ENCODE results near the gene MUTYH.
"Not testable (repeated sequence)": the region's sequence is repeated elsewhere in the genome, so short reads cannot be mapped to it uniquely, and the experiment has no call there.

MUTYH gene

DNA sequence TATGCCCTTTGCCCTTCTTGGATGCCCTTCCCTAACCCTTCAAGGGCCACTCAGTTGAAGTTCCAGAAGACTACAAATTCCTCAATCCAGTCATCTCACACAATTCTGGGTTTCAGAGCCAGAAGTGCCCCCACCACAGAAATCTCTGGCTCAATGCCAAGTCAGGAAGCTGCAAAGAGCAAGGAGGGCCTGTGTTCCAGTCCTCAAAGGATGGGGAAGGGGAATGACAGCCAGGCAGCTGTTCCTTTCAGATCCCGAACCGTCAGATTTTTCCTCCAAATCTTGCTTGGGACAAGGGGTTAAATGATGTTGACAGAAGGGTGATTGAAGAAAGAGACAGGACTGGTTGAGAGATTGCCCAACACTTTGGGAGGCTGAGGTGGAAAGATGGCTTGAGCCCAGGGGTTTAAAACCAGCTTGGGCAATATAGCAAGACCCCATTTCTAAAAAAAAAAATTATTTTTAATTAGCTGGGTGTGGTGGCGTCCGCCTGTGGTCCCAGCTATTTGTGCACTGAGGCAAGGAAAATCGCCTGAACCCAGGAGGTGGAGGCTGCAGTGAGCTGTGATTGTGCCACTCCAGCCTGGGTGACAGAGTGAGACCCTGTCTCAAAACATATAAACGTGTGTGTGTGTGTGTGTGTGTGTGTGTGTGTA is 14.3 kb downstream of the MUTYH start:
- in situ Hi-C loops (cut with MboI; ENCODE audit: low sequenced_read_pairs), result no loop called here

DNA sequence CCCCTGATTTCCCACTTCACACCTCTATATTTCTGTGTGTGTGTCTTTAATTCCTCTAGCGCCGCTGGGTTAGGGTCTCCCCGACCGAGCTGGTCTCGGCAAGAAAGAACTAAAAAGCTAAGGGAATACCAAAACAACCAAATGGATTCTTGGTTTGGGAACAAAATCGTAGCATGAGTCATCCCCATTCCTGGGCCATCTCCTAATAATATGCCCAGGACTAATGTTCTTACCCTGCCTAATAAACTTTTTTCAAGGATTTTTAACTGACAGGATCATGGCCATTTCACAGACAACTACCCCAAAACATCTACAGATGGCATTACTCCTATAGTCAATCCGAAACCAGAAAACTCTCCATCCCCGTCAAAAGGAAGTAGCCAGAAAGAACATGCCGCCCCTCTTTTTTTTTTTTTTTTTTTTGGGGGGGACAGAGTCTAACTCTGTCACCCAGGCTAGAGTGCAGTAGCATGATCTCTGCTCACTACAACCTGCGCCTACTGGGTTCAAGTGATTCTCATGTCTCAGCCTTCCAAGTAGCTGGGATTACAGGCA is 17.7 kb downstream of the MUTYH start:
- in situ Hi-C loops (cut with MboI; ENCODE audit: low sequenced_read_pairs), result no loop called here

DNA sequence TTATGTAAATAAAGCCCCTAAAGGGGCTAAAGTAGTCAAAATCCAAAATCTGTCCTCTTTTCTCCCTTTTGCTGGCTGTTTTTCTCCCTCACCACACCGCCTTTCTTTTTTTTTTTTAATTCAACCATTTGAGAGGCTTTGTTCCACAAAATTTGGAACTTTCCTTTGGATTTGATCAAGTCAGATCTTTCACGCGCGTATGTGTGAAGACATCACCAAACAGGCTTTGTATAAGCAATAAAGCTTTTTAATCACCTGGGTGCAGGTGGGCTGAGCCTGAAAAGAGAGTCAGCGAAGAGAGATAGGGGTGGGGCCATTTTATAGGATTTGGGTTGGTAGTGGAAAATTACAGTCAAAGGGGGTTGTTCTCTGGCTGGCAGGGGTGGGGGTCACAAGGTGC is 18.8 kb downstream of the MUTYH start:
- in situ Hi-C loops (cut with MboI; ENCODE audit: low sequenced_read_pairs), result no loop called here

DNA sequence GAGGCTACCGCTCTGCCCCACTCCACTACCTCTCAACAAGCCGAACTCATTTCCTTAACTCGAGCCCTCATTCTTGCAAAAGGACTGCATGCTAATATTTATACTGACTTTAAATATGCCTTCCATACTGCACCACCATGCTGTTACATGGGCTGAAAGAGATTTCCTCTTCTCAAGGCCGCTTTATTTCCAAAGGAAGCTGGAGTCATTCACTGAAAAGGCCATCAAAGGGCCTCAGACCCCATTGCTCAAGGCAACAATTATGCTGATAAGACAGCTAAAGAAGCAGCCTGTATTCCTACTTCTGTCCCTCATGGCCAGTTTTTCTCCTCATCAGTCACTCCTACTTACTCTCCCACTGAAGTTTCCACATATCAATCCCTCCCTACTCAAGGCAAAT is 20.5 kb downstream of the MUTYH start:
- in situ Hi-C loops (cut with MboI; ENCODE audit: low sequenced_read_pairs), result no loop called here

DNA sequence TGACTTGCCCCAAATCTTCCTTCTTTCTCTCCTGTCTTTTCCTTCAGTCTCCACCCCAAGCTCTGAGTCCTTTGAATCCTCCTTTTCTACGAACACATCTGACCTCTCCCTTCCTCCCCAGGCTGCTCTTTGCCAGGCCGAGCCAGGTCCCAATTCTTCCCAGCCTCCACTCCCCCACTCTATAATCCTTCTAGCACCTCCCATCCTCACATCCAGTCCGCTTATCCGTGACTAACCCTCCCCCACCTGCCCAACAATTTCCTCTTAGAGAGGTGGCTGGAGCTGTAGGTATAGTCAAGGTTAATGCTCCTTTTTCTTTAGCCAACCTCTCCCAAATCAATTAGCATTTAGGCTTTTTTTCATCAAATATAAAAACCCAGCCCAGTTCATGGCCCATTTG is 23.1 kb downstream of the MUTYH start:
- in situ Hi-C loops (cut with MboI; ENCODE audit: low sequenced_read_pairs), result no loop called here

DNA sequence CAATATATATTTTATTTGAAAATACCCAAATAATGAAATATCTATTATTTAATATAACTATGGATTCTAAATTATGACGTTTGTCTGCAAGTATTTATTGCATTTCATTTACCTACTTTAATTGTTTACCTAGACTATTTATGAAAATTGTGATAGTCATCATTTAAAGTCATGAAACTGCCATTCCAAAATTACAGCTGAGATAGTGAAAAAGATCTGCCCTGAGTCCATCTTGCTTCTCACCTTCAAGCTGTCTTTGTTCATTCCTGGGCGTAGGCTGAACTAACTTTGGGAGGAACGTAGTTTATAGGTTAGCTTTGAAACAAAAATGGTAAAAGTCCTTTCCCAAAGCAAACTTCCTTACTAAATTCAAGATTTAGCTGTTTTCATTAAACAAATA is 26.0 kb downstream of the MUTYH start:
- in situ Hi-C loops (cut with MboI; ENCODE audit: low sequenced_read_pairs), result no loop called here

DNA sequence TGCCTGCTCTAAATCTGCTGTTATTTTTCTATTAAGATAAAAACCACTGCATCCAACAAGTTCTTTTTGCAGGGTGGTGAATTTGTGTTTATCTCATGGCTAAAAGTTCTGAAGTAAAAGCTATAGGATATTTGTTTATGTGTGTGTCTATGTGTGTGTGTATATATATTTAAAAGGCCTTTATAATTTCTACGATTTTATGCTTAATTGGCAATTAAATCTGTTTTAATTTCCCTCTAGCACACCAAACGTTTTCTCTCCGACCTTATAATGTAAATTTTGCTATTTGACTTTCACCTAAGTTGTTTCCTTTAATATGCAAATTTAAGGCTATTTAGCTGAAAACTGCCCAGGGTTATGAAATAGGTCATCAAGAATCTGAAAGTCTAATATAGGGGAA is 33.3 kb downstream of the MUTYH start:
- in situ Hi-C loops (cut with MboI; ENCODE audit: low sequenced_read_pairs), result loop anchor here (10.0 kb wide), 1 partner anchor 292 kb away; the partner anchor contains the start of genes HECTD3 and UROD

DNA sequence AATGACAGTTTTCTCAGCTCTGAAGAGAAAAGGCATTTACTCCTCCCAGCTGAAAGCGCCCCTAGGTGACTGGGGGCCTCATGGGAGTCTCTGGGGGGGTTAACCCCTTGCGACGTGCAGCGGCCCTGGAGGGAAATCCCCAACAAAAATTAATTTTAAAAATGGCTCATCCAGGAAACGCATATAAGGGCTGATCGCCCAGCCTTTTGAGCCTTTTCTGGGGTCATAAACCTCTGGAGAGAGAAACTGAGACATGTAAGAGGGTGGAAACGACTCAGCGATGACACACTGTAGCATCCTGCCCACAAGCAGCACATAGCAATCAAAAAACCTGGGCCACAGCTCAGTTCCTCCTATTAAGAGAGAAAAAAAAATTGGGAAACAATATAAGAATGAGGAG is 33.9 kb downstream of the MUTYH start:
- in situ Hi-C loops (cut with MboI; ENCODE audit: low sequenced_read_pairs), result loop anchor here (10.0 kb wide), 1 partner anchor 292 kb away; the partner anchor contains the start of genes HECTD3 and UROD

DNA sequence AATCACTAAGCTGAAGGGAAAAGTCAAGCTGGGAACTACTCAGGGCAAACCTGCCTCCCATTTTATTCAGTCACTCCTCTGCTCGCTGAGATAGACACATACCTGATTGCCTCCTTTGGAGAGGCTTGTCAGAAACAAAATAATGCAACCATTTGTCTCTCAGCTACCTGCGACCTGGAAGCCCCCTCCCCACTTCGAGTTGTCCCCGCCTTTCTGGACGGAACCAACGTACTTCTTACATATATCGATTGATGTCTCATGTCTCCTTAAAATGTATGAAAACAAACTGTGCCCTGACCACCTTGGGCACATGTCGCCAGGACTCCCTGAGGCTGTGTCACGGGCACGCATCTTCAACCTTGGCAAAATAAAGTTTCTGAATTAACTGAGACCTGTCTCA is 35.0 kb downstream of the MUTYH start:
- in situ Hi-C loops (cut with MboI; ENCODE audit: low sequenced_read_pairs), result loop anchor here (10.0 kb wide), 1 partner anchor 290 kb away; the partner anchor contains the start of genes HECTD3 and UROD

DNA sequence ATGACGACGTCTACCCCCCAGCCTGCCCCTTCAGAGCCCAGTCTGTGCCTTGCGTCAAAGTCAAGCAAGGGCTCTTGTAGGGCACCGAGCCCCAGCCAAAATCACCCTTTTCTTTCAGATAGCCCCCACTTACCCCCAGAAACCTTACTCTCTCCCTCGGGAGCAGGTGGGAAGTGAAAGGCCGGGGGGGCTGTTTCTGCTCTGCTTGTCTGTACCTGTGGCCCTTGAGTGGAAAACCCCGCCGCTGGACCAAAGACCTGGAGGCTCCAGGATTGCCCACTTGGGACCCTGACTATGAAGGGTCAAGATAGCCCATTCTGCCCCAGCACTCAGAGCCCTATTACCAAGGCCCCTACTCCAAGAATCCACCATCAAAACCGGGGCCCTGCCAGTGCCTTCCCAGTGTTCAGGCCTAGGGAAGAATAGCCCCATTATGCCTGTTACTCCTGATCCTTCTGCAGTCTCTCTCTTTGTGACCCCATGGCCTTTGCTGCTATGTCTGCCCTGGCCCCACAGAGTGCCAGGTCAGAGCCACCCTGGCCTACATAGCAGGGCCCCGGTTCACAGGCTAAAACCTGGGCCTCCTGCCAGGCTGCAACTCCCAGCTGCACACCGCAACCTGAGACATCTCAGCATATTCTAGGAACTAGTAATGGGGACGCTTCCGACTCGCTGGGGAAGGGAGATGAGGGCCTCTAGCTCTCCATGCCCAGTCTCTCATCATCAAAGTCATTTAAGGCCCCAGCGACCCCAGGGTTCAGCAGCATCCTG is 35.7 kb downstream of the MUTYH start:
- in situ Hi-C loops (cut with MboI; ENCODE audit: low sequenced_read_pairs), result loop anchor here (10.0 kb wide), 1 partner anchor 290 kb away; the partner anchor contains the start of genes HECTD3 and UROD

DNA sequence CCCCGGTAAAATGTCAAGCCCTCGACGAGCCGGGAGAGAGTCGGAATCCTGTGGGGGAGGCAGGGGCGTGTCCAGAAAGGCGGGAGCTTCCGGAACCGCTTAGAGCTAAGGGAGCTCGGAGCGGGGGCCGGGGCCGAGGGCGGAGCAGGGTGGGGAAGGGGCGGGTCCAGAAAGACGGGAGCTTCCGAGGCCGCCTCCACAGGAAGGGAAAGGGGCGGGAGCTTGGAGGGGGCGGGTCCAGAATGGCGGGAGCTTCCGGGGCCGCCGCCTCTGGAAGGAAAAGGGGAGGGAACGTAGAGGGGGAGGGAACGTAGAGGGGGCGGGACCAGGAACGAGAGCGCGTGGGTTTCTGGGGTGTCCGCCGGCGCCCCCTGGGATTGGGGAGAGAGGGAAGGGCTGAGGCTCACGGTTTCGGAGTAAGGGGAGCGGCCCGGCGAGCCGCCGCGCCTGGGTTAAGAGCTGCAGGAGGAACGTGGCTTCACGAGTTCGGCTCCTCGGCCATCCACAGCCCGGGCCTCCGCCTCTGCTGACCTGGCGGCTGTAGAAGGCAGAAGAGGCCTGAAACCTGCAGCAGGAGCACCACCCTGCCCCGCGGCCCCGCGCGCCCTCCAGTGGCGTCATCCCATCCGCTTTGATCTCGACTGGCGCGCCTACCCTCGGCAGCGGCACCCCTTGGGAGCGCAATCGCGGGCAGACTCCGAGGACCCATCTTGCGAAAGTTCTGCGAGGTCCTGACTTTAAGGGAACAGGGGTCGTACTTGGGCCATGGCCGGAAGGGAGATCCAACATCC is 36.5 kb downstream of the MUTYH start:
- in situ Hi-C loops (cut with MboI; ENCODE audit: low sequenced_read_pairs), result loop anchor here (10.0 kb wide), 1 partner anchor 289 kb away; the partner anchor contains the start of genes HECTD3 and UROD

DNA sequence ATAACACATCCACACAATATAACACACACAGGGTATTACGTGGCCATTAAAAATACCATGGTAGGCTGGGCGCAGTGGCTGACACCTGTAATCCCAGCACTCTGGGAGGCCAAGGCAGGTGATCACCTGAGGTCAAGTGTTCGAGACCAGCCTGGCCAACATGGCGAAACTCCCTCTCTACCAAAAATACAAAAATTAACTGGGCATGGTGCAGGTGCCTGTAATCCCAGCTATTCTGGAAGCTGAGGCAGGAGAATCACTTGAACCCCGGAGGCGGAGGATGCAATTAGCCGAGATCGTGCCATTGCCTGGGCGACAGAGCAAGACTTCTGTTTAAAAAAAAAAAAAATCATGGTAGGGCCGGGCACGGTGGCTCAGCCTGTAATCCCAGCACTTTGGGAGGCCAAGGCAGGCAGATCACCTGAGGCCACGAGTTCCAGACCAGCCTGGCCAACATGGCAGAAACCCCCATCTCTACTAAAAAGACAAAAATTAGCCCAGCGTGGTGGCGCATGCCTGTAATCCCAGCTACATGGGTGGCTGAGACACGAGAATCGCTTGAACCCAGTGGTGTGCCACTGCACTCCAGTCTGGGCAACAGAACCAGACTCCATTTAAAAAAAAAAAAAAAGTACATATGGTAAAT is 37.6 kb downstream of the MUTYH start:
- in situ Hi-C loops (cut with MboI; ENCODE audit: low sequenced_read_pairs), result loop anchor here (10.0 kb wide), 1 partner anchor 288 kb away; the partner anchor contains the start of genes HECTD3 and UROD

DNA sequence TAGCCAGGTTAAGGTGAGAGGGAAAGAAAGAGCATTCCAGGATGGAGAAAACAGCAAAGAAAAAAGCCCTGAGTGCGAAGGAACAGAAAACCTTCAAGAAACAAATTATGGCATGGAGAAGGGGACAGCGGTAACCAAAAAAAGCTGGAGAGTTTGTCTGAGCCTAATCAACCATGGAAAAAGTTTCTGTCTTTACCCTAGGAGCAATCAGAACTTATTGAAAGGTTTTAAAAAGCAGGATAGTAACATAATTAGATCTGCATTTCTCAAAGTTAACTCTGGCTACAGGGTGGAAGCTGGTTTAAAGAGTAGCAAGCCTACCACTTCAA is 39.6 kb downstream of the MUTYH start:
- in situ Hi-C loops (cut with MboI; ENCODE audit: low sequenced_read_pairs), result loop anchor here (10.0 kb wide), 1 partner anchor 286 kb away; the partner anchor contains the start of genes HECTD3 and UROD

DNA sequence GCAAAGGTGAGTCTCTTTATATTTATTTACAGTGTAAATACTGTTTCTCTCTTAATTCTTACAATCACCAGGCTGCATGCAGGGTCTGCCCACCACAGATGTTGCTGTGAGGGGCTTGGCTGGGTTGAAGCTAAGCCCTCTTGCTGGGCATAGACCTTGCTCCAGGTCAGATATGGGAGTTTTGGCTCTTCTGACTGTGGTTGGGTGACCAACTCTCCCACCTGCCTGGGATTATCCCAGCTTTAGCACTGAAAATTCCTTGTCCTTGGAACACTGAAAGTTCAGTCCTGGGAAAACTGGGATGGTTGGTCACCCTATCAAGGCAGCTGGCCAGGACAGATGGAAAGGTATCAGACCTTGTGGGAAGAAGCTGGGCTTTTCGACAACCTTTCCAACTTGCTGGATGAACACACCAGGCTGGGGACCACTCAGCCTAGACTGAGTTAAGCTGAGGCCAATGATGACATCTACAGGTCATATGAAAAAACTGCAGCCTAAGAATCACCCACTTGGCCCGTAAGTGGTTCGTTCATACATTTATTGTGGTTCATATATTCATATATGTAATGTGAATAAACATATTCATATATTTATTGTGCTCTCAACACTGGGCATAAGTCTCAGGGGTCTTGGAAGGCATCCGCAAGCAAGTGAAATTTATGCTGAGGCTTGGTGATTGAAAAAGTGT is 40.1 kb downstream of the MUTYH start:
- in situ Hi-C loops (cut with MboI; ENCODE audit: low sequenced_read_pairs), result loop anchor here (10.0 kb wide), 1 partner anchor 285 kb away; the partner anchor contains the start of genes HECTD3 and UROD

DNA sequence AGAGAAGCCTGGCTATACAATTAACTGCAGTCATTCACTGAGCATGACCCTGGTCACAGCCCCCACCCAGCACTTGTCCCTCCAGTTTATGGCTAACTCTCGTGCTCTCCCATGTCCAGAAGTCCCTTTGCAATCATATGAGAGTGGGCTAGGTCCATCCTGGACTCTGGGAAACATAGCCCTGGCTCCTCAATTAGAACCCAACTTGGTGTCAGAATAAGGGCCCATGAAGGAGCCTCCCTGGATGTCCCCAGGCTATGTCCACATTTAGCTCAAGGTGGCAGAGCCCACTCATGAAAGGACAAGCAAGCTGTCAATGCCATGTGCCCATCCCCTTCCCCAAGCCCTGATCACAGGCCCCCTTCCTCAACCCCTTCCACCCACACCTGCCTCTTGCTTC is 40.9 kb downstream of the MUTYH start:
- in situ Hi-C loops (cut with MboI; ENCODE audit: low sequenced_read_pairs), result no loop called here

DNA sequence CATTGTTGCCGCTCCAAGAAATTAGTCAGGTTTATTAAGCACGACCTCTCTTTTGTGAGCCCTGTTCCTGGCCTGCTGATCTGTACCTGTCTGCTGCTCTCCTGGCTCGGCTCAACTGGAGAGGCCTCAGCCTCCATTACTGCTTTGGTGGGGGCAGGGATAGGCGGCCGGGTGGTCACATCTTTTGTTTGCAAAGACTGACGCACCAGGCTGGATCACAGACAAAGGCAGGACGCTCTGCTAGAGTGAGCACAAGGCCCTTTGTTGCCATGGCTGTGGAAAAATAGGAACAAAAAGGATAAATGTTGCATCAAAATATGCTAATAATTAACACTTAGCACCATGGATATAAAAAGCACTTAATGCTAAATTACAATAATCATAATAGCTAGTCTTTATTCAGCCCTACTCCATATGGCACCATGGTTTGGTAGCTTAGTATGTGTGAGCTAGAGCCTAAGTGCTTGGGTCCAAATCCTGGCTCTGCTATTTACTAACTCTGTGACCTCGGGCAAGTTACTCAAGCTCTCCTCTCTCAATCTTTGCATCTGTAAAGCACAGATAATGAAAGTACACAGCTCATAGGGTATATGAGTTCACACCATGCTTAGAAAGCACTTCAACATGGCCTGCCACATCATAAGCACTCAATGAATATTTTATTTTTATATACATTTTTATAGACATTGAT is 42.4 kb downstream of the MUTYH start:
- in situ Hi-C loops (cut with MboI; ENCODE audit: low sequenced_read_pairs), result no loop called here

DNA sequence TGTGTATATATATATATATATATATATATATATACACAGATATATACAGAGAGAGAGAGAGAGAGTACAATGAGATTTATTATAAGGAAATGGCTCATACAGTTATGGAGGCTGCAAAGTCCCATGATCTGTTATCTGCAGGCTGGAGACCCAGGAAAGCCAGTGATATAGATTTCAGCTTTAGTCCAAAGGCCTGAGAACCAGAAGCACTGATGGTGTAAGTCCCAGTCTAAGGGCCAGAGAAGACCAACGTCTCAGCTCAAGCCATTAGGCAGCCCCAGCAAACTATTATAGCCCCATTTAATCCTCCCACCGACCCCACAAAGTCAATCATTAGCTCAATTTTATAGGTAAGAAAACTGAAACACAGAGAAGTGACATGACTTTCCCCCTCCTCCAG is 48.5 kb downstream of the MUTYH start:
- in situ Hi-C loops (cut with MboI; ENCODE audit: low sequenced_read_pairs), result no loop called here

DNA sequence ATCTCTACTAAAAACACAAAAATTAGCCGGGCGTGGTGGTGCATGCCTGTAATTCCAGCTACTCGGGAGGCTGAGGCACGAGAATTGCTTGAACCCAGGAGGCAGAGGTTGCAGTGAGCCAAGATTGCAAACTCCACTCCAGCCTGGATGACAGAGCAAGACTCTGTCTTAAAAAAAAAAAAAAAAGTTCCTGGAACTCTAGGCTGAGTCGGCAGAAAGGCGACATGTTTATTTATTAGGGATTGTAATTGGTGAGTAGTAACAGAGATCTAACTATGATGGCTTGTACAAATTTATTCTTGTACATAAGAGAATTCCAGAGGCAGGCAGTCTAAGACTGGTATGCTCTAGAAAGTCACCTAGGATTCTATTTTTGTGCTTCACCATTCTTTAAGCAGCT is 49.2 kb downstream of the MUTYH start:
- in situ Hi-C loops (cut with MboI; ENCODE audit: low sequenced_read_pairs), result not testable (repeated sequence)

DNA sequence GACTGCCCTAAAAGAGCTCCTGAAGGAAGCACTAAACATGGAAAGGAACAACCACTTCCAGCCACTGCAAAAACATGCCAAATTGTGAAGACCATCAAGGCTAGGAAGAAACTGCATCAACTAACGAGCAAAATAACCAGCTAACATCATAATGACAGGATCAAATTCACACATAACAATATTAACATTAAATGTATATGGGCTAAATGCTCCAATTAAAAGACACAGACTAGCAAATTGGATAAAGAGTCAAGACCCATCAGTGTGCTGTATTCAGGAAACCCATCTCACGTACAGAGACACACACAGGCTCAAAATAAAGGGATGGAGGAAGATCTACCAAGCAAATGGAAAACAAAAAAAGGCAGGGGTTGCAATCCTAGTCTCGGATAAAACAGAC is 53.7 kb downstream of the MUTYH start:
- in situ Hi-C loops (cut with MboI; ENCODE audit: low sequenced_read_pairs), result not testable (repeated sequence)

Measured in HL-60/S4 treated with phorbol 12-myristate 13-acetate at 8.2 ng/mL for 4 days and 3 days (cell line).